ENCODE results near the gene NRXN3. TPM values are rescaled to one million over a fixed set of nuclear protein-coding genes. Genes with fewer than 3 reads are reported as not detected.

The NRXN3 gene
- total and polyA plus RNA-seq, 2 experiments from 2014 or later: 5.7 to 7.1 TPM

GRCh38 chr14:79645753-79646362 lies 1475.7 kb downstream of the NRXN3 start:
- no peaks in the 10 kb centered on the region for H3K79me2 ChIP-seq
- H3K4me3 ChIP-seq: no peak overlapping the region
- 88% methylated on average over 2 of the region's 2 CpGs for whole genome bisulfite sequencing (ENCODE audit: low lambda C conversion rate, missing lambda C conversion rate)
- H3K4me2 ChIP-seq: no peak overlapping the region
- no peaks in the 10 kb centered on the region for H3K36me3 ChIP-seq (replicated peaks; ENCODE audit: insufficient read depth, low read depth)
- no peaks in the 10 kb centered on the region for H3K27me3 ChIP-seq
- no peak for TF ChIP-seq EZH2phosphoT487 (IDR thresholded peaks at IDR 0.05; ENCODE audit: low read depth, severe bottlenecking, unreplicated experiment)
- no peak for TF ChIP-seq CTCF (IDR thresholded peaks at IDR 0.05; ENCODE audit: poor library complexity)
- no peak for TF ChIP-seq EZH2 (IDR thresholded peaks at IDR 0.05; ENCODE audit: borderline replicate concordance)
- H3K27ac ChIP-seq: no peak overlapping the region
- DNase-seq (ENCODE audit: low spot score): no peak
- H4K20me1 ChIP-seq (ENCODE audit: insufficient read depth, poor library complexity, severe bottlenecking): no peaks in the 10 kb centered on the region
- no peak overlapping the region for H2AFZ ChIP-seq
- H3K9me3 ChIP-seq (ENCODE audit: low read depth): no peaks in the 10 kb centered on the region
- no peaks in the 10 kb centered on the region for H3K9me2 ChIP-seq (replicated peaks; ENCODE audit: insufficient read depth)
- H3K4me1 ChIP-seq (ENCODE audit: insufficient read depth): no peaks in the 10 kb centered on the region

- Histone ChIP-seq H3K27ac (no peak overlapping the region), H3K36me3 (replicated peaks; ENCODE audit: insufficient read depth, low read depth) (no peaks in the 10 kb centered on the region), H2AFZ (no peak overlapping the region), H3K4me2 (no peak overlapping the region), H3K4me3 (no peak overlapping the region), H4K20me1 (ENCODE audit: insufficient read depth, poor library complexity, severe bottlenecking) (no peaks in the 10 kb centered on the region), H3K4me1 (ENCODE audit: insufficient read depth) (no peaks in the 10 kb centered on the region), H3K9me2 (replicated peaks; ENCODE audit: insufficient read depth) (no peaks in the 10 kb centered on the region), H3K9me3 (ENCODE audit: low read depth) (no peaks in the 10 kb centered on the region), H3K79me2 (no peaks in the 10 kb centered on the region), H3K27me3 (no peaks in the 10 kb centered on the region)
- 94% methylated on average over 4 of the region's 4 CpGs for WGBS (ENCODE audit: low lambda C conversion rate, missing lambda C conversion rate)
- DNase-seq (ENCODE audit: low spot score): no peak
- TF ChIP-seq EZH2phosphoT487 (IDR thresholded peaks at IDR 0.05; ENCODE audit: low read depth, severe bottlenecking, unreplicated experiment): no peak
- TF ChIP-seq EZH2 (IDR thresholded peaks at IDR 0.05; ENCODE audit: borderline replicate concordance): no peak
- TF ChIP-seq CTCF (IDR thresholded peaks at IDR 0.05; ENCODE audit: poor library complexity): no peak
These were observed 1479.7 kb downstream of the NRXN3 start for GRCh38 chr14:79649856-79650255.

GRCh38 chr14:79652513-79653307 lies 1482.5 kb downstream of the NRXN3 start:
- Histone ChIP-seq H3K9me3 (ENCODE audit: low read depth) (no peaks in the 10 kb centered on the region), H3K4me3 (no peak overlapping the region), H3K27me3 (no peaks in the 10 kb centered on the region), H3K9me2 (replicated peaks; ENCODE audit: insufficient read depth) (no peaks in the 10 kb centered on the region), H3K36me3 (replicated peaks; ENCODE audit: insufficient read depth, low read depth) (no peaks in the 10 kb centered on the region), H2AFZ (no peak overlapping the region), H3K4me2 (no peak overlapping the region), H4K20me1 (ENCODE audit: insufficient read depth, poor library complexity, severe bottlenecking) (no peaks in the 10 kb centered on the region), H3K4me1 (ENCODE audit: insufficient read depth) (no peaks in the 10 kb centered on the region), H3K79me2 (no peaks in the 10 kb centered on the region), H3K27ac (no peak overlapping the region)
- WGBS (ENCODE audit: low lambda C conversion rate, missing lambda C conversion rate): 87% methylated on average over 6 of the region's 6 CpGs
- DNase-seq (ENCODE audit: low spot score): no peak
- TF ChIP-seq CTCF (IDR thresholded peaks at IDR 0.05; ENCODE audit: poor library complexity) (no peak), EZH2 (IDR thresholded peaks at IDR 0.05; ENCODE audit: borderline replicate concordance) (no peak), EZH2phosphoT487 (IDR thresholded peaks at IDR 0.05; ENCODE audit: low read depth, severe bottlenecking, unreplicated experiment) (no peak)
